ENCODE data around the gene FAM210A.
"Not testable (repeated sequence)": the region's sequence is repeated elsewhere in the genome, so short reads cannot be mapped to it uniquely, and the experiment has no call there.

The FAM210A gene

GRCh38 chr18:13696961-13697360 is 29.4 kb downstream of the FAM210A start:
- DNase-seq: no peak

- not testable (repeated sequence) for DNase-seq
Measured at GRCh38 chr18:13695337-13695736, 31.0 kb downstream of the FAM210A start.

GRCh38 chr18:13690060-13690459 is 36.3 kb downstream of the FAM210A start:
- not testable (repeated sequence) for DNase-seq

GRCh38 chr18:13688191-13689136 is 37.9 kb downstream of the FAM210A start:
- DNase-seq: no peak

- DNase-seq: no peak
Measured at GRCh38 chr18:13684546-13684945, 41.8 kb downstream of the FAM210A start.

GRCh38 chr18:13681701-13682100 is 44.7 kb downstream of the FAM210A start:
- DNase-seq: no peak

- DNase-seq: peak; percentile 6
Measured at GRCh38 chr18:13680612-13681011, 45.7 kb downstream of the FAM210A start.

- DNase-seq: not testable (repeated sequence)
Measured at GRCh38 chr18:13677350-13677749, 49.0 kb downstream of the FAM210A start.

GRCh38 chr18:13676471-13676870 is 49.9 kb downstream of the FAM210A start:
- no peak for DNase-seq

GRCh38 chr18:13672657-13673056 is 53.7 kb downstream of the FAM210A start:
- no peak for DNase-seq

- DNase-seq: no peak
Measured at GRCh38 chr18:13661779-13662256, 64.5 kb downstream of the FAM210A start.

GRCh38 chr18:13661051-13661778 is 65.1 kb downstream of the FAM210A start:
- no peak for DNase-seq

- DNase-seq: no peak
Measured at GRCh38 chr18:13660510-13660909, 65.8 kb downstream of the FAM210A start.

GRCh38 chr18:13658436-13659204 is 67.7 kb downstream of the FAM210A start:
- DNase-seq: no peak

- DNase-seq: no peak
Measured at GRCh38 chr18:13657974-13658373, 68.4 kb downstream of the FAM210A start.

- DNase-seq: no peak
Measured at GRCh38 chr18:13653746-13654433, 72.5 kb downstream of the FAM210A start.

- no peak for DNase-seq
Measured at GRCh38 chr18:13649397-13650390, 76.7 kb downstream of the FAM210A start.

- no peak for DNase-seq
Measured at GRCh38 chr18:13647761-13648160, 78.6 kb downstream of the FAM210A start.

GRCh38 chr18:13646633-13647032 is 79.7 kb downstream of the FAM210A start:
- DNase-seq: no peak

GRCh38 chr18:13645093-13645492 is 81.3 kb downstream of the FAM210A start:
- DNase-seq: no peak

- DNase-seq: no peak
Measured at GRCh38 chr18:13643261-13643751, 83.1 kb downstream of the FAM210A start.
